GM12865 (cell line): ENCODE measurements around the gene RTKN2.

Experiments
- DNase-seq: peaks from one replicate; pipeline ENCODE4 v3.0.0; 2010; ENCODE audit warnings: low read depth
- H3K4me3 ChIP-seq: 2 replicates; pipeline ENCODE4 v1.5.1; 2011; ENCODE audit warnings: mild to moderate bottlenecking, low read depth, low read length, control low read depth
- CTCF ChIP-seq: IDR thresholded peaks from 2 replicates; pipeline ENCODE4 v1.5.1; 2011; ENCODE audit warnings: low read length, control low read depth, low read depth, inconsistent platforms; ENCODE audit not compliant: insufficient read depth; ENCODE audit errors: missing control alignments

Gene RTKN2

GRCh38 chr10:62186999-62187675, 81.5 kb downstream of the RTKN2 start:
- H3K4me3 ChIP-seq: no peak overlapping the region
- DNase-seq: no peak
- TF ChIP-seq CTCF: no peak

GRCh38 chr10:62185919-62186692, 82.5 kb downstream of the RTKN2 start:
- no peak for TF ChIP-seq CTCF
- DNase-seq: peak; percentile 21
- H3K4me3 ChIP-seq: no peak overlapping the region

- no peak for TF ChIP-seq CTCF
- no peak for DNase-seq
- H3K4me3 ChIP-seq: no peak overlapping the region
Observed at GRCh38 chr10:62183857-62184795, 84.5 kb downstream of the RTKN2 start.

- no peak for TF ChIP-seq CTCF
- no peak overlapping the region for H3K4me3 ChIP-seq
- DNase-seq: peak; percentile 82
Observed at GRCh38 chr10:62183442-62183841, 85.2 kb downstream of the RTKN2 start.

GRCh38 chr10:62182595-62182994, 86.0 kb downstream of the RTKN2 start:
- H3K4me3 ChIP-seq: no peak overlapping the region
- no peak for DNase-seq
- no peak for TF ChIP-seq CTCF

- DNase-seq: no peak
- TF ChIP-seq CTCF: no peak
- no peak overlapping the region for H3K4me3 ChIP-seq
Observed at GRCh38 chr10:62182171-62182570, 86.5 kb downstream of the RTKN2 start.
